ENCODE measurements around the gene TNFSF12.
"Not testable (repeated sequence)": the region's sequence is repeated elsewhere in the genome, so short reads cannot be mapped to it uniquely, and the experiment has no call there.

Gene TNFSF12

DNA sequence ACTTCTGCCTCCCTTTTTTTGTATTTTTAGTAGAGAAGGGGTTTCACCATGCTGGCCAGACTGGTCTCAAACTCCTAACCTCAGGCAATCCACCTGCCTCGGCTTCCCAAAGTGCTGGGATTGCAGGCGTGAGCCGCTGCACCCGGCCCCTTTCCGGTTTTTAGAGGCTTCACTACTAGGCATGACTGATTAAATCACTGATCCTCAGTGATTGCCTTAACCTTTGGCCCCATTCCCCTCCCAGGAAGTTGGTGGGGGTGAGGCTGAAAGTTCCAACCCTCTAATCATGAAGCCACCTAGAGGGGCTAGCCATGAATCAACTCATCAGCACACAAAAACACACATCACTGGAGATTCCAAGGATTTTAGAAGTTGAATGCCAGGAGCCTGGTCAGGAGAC lies 48.7 kb downstream of the TNFSF12 start:
- intact Hi-C loops (cut with DNase I); DNase-seq: not testable (repeated sequence)

DNA sequence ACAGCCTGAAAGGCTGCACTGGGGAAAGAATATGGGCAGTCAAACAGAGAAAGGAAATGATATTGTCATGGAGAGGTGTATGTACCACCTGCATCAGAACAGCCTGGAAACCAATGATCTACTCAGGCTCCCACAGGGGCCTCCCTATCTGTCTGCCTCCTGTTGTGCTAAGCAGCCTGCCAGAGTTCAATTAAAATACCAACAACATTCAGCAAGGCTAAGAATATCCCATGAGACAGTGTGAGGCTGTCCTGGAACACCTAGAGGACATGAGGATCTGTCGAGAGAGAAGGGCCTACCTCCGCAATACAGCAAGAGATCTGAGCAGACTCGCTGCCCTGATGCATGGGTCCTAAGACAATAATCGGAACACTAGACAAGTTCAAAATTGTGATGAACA lies 57.4 kb downstream of the TNFSF12 start:
- no peak for DNase-seq

More for the DNA sequence above, 57.4 kb downstream of the TNFSF12 start:
- intact Hi-C loops (cut with DNase I): no loop called here

Measured in head of caudate nucleus (tissue), 42 donors.